ENCODE data around the gene TRIM49B.
"Not testable (repeated sequence)": the region's sequence is repeated elsewhere in the genome, so short reads cannot be mapped to it uniquely, and the experiment has no call there.

The TRIM49B gene

GRCh38 chr11:49028523-49028922 lies at the start of gene TRIM49B:
Gene TRIM49B, plus strand, starts transcription at chr11:49028823. Its CDS starts 2,777 bp downstream, at chr11:49031600.
- not testable (repeated sequence) for H3K4me3 ChIP-seq (ENCODE audit: low read depth, low read length); DNase-seq (ENCODE audit: low read depth)

DNA sequence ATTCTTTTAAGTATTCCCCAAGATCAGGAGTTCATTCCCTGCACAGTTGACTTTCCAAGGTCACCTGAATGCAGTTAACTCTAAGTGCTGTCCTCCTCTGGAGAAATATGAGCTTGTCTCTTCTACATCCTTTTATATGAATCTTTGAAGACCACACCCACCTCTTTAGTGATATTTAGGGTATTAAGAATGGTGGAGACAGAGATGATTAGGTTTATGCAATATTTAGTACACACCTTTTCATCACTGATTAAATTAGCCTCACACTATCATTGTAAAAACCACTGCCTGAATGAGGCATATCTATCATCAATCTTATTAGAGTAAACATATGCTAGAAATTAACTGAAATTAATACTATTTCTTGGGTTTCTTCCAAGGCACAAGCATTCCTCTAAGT lies 44.8 kb upstream of the TRIM49B start, which contains the start of gene TRIM51G:
Gene TRIM51G, minus strand, starts transcription at position 101 of the 400 bp plus-strand sequence. CDS start 2,190 bp downstream, outside the sequence.
- DNase-seq (ENCODE audit: low read depth): not testable (repeated sequence)

DNA sequence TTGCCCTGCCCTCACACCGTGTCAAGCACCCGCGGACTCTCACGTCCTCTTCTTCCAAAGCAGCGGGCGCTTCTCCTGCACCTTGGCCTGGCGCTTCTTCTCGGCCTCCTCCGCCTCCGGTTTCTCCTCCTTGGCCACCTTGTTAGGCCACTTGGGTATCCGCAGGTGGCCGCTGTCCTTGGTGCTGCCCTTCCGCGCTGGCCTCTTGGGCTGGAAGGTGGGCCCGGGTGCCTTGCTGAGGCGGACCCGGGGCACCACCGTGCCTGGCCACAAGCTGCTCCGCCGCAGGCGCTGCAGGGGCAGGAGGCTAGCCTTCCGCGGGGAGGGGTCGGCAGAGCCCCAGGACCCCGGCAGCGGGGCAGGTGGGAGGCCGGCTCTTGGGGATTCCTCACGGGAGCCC lies 19.6 kb downstream of the TRIM49B start:
- DNase-seq (ENCODE audit: low read depth): not testable (repeated sequence)

More for the DNA sequence above, 44.8 kb upstream of the TRIM49B start, which contains the start of gene TRIM51G:
- not testable (repeated sequence) for H3K4me3 ChIP-seq (ENCODE audit: low read depth, low read length)

GRCh38 chr11:49049821-49050220 lies 21.2 kb downstream of the TRIM49B start:
- not testable (repeated sequence) for DNase-seq (ENCODE audit: low read depth); H3K4me3 ChIP-seq (ENCODE audit: low read depth, low read length)

More for the DNA sequence above, 19.6 kb downstream of the TRIM49B start:
- H3K4me3 ChIP-seq (ENCODE audit: low read depth, low read length): not testable (repeated sequence)

- DNase-seq (ENCODE audit: low read depth); H3K4me3 ChIP-seq (ENCODE audit: low read depth, low read length): not testable (repeated sequence)
These were observed 30.4 kb downstream of the TRIM49B start, which contains the start of gene TRIM64C for GRCh38 chr11:49059012-49059411. Gene TRIM64C, minus strand, starts transcription at chr11:49059112. Its CDS starts 0 bp downstream, at chr11:49059112.

- DNase-seq (ENCODE audit: low read depth): peak; percentile 55
- H3K4me3 ChIP-seq (ENCODE audit: low read depth, low read length): not testable (repeated sequence)
These were observed 41.3 kb downstream of the TRIM49B start for GRCh38 chr11:49069897-49070296.

All from LNCaP clone FGC (cell line).